Adrenal gland (tissue), 12 donors: ENCODE measurements around the gene NEO1. TPM values are rescaled to one million over a fixed set of nuclear protein-coding genes. Genes with fewer than 3 reads are reported as not detected.

Experiments used
- DNase-seq, 7 donors: peaks; one replicate each; pipeline ENCODE4 v3.0.0-alpha.2; 2019 to 2020
- H3K27ac ChIP-seq, 5 donors: fragments of 200-600 bp; sonication (generic) in 4 of 5; 1 replicate in 3 of 5; 2 replicates in 2 of 5; pipeline versions ENCODE4 v1.5.1 to v1.8.0; 2016 to 2020; ENCODE audit warnings: mild to moderate bottlenecking in 1 of 5
- H3K27me3 ChIP-seq: fragments of 200-600 bp; 2 replicates; pipeline ENCODE4 v1.8.0; 2021
- H3K36me3 ChIP-seq, 2 donors: fragments of 200-600 bp; replicated peaks in 1 of 2; 1 replicate in 1 of 2; 2 replicates in 1 of 2; pipeline versions ENCODE4 v1.5.1 to v1.8.0; 2018 to 2022
- H3K4me1 ChIP-seq, 2 donors: fragments of 200-600 bp; replicated peaks in 1 of 2; 1 replicate in 1 of 2; 2 replicates in 1 of 2; pipeline versions ENCODE4 v1.5.1 to v1.8.0; 2018 to 2021
- H3K4me3 ChIP-seq, 4 donors: fragments of 200-600 bp; sonication (generic) in 3 of 4; one replicate each; pipeline ENCODE4 v1.5.1; 2016 to 2018
- H3K9me3 ChIP-seq, 3 donors: fragments of 200-600 bp; sonication (generic) in 1 of 3; replicated peaks in 1 of 3; 1 replicate in 2 of 3; 2 replicates in 1 of 3; pipeline versions ENCODE4 v1.5.1 to v1.8.0; 2016 to 2021
- POLR2A ChIP-seq, 2 donors: fragments of 450-650 bp; IDR thresholded peaks; one replicate each; pipeline ENCODE4 v1.6.1; 2017; ENCODE audit warnings: antibody characterized with exemption in 2 of 2, mild to moderate bottlenecking in 2 of 2, moderate library complexity in 1 of 2
- WGBS, 4 donors: extraction: QIAGEN DNeasy Blood & Tissue Kit in 2 of 4; methylation state at CpG; one replicate each; pipeline versions ENCODE4 v1.1.5 to v1.1.7; 2013 to 2017; 5-methylcytosine and 5-hydroxymethylcytosine counted together
- intact Hi-C, 2 donors: fragments of 100-400 bp; cut with DNase I; formaldehyde crosslinking; loops; one replicate each; pipeline versions ENCODE4 v1.14.1 to v1.15.0; 2022 to 2023
- polyA plus RNA-seq, 3 donors: library from polyadenylated mRNA; stranded (reverse); fragments of 200-250 nt in 2 of 3; fragments of 350-450 nt in 1 of 3; fragmentation: Illumina TruSeq in 1 of 3; extraction: RNeasy Lipid Tissue Mini Kit (QIAGEN cat#74804) in 1 of 3; gene quantifications; one replicate each; pipeline ENCODE4 v1.2.3, GENCODE V29; 2013 to 2014
- total RNA-seq, 9 donors: library from RNA; depleted of rRNA in 4 of 9; stranded (reverse); fragments of >200 nt in 4 of 9; fragments of 120-200 nt in 1 of 9; fragmentation: NEBNext Ultra II Directional in 1 of 9; extraction: Animal tissue kit (Norgen Biotek cat#: 25700) in 1 of 9; gene quantifications; one replicate each; pipeline versions ENCODE4 v1.1.0 to v1.2.4, GENCODE V29; 2013 to 2023
- TF ChIP-seq, protein P1 (sequence below), 6 experiments: fragments of 450-650 bp in 4 of 6; fragments of 200-600 bp in 2 of 6; sonication (generic) in 1 of 6; IDR thresholded peaks; 1 replicate in 5 of 6; 2 replicates in 1 of 6; pipeline versions ENCODE4 v1.5.1 to v1.8.0; 2016 to 2021; ENCODE audit warnings: antibody characterized with exemption in 6 of 6, mild to moderate bottlenecking in 2 of 6, moderate library complexity in 1 of 6
- donor health status: healthy with polysubstance abuse.
- donor health status: Bipolar disorder and iron deficiency.
- donor health status: DM: yes; HTN: yes; CAD: no.
- donor health status: DM: no; HTN: no; CAD: no.
- donor health status: DM: no; HTN: no; CAD: no.
- donor health status: DM: yes; HTN: yes; CAD: no.

NEO1 gene
- total and polyA plus RNA-seq, 12 donors = 5.7 to 28.6 (median 17.1) TPM

DNA sequence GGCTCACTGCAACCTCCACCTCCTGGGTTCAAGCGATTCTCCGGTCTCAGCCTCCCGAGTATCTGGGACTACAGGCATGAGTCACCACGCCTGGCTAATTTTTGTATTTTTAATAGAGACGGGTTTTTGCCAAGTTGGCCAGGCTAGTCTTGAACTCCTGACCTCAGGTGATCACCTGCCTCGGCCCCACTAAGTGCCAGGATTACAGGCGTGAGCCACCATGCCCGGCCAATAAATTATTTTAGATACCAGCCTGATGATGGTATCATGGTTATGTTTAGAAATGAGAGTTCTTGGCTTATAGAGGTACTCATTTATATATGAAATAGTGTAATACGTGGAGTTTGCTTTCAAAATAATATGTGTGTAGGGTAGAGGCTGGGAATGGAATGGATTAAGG, 119.4 kb downstream of the NEO1 start:
- intact Hi-C loops = no loop called here
- WGBS, 4 donors = 89 to 92% (median 91%) methylated on average over 9 of the region's 9 CpGs
- no peak overlapping the region for H3K4me3 ChIP-seq
- no peaks in the 10 kb centered on the region for H3K9me3 ChIP-seq
- TF ChIP-seq, protein P1, sequence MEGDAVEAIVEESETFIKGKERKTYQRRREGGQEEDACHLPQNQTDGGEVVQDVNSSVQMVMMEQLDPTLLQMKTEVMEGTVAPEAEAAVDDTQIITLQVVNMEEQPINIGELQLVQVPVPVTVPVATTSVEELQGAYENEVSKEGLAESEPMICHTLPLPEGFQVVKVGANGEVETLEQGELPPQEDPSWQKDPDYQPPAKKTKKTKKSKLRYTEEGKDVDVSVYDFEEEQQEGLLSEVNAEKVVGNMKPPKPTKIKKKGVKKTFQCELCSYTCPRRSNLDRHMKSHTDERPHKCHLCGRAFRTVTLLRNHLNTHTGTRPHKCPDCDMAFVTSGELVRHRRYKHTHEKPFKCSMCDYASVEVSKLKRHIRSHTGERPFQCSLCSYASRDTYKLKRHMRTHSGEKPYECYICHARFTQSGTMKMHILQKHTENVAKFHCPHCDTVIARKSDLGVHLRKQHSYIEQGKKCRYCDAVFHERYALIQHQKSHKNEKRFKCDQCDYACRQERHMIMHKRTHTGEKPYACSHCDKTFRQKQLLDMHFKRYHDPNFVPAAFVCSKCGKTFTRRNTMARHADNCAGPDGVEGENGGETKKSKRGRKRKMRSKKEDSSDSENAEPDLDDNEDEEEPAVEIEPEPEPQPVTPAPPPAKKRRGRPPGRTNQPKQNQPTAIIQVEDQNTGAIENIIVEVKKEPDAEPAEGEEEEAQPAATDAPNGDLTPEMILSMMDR (IDR thresholded peaks at IDR 0.05) = no peak
- no peak for TF ChIP-seq POLR2A (IDR thresholded peaks at IDR 0.05)
- no peak overlapping the region for H3K27ac ChIP-seq
- H3K36me3 ChIP-seq = no peaks in the 10 kb centered on the region
- H3K4me1 ChIP-seq = no peaks in the 10 kb centered on the region
- DNase-seq = no peak
- H3K27me3 ChIP-seq = no peaks in the 10 kb centered on the region

DNA sequence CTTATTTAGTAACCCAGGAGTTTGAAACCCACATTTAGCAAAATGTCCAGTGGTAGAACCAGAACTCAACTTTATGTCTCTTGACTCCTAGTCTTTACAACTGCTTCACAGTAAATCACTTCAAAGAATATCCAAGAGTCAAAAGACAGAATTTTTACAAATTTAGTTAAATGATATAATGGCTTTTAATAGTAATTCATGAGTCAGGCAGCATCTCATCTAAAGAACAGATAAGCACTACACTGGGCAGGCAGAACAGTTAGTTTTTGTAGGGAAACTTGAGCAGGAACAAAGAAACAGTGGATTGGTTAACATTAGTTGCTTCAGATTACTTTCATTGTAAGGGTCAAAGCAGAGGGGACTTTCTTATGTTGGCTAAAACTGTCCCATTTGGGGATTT, 120.2 kb downstream of the NEO1 start:
- Histone ChIP-seq H3K4me3 (no peak overlapping the region), H3K27me3 (no peaks in the 10 kb centered on the region), H3K36me3 (no peaks in the 10 kb centered on the region), H3K9me3 (no peaks in the 10 kb centered on the region), H3K27ac (no peak overlapping the region), H3K4me1 (no peaks in the 10 kb centered on the region)
- TF ChIP-seq, protein P1 (IDR thresholded peaks at IDR 0.05) = no peak
- TF ChIP-seq POLR2A (IDR thresholded peaks at IDR 0.05) = no peak
- no peak for DNase-seq
- intact Hi-C loops = no loop called here

DNA sequence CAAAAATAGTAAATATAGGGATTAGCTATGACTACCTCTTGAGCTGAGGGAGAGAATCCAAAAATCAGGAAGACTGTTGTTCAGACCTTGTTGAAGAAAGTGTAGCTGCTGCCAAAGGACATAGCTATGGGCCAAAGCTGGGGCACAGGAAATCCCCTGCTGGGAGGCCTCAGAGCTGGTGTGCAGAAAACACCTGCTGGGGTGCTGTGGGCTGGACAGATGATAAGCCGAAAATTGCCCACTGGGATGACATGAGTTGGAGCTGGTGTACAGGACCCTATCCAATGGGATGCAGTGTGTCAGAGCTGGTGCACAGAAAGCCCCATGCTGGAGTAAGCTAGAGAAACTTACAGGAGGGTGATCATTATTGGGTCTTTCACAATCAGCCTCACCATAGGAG, 121.9 kb downstream of the NEO1 start:
- 94 to 100% (median 97%) methylated on average over 1 of the region's 1 CpG for WGBS, 4 donors
- Histone ChIP-seq H3K4me1 (no peaks in the 10 kb centered on the region), H3K27me3 (no peaks in the 10 kb centered on the region), H3K9me3 (no peaks in the 10 kb centered on the region), H3K27ac (no peak overlapping the region), H3K4me3 (no peak overlapping the region), H3K36me3 (no peaks in the 10 kb centered on the region)
- TF ChIP-seq, protein P1 (IDR thresholded peaks at IDR 0.05) = no peak
- no peak for TF ChIP-seq POLR2A (IDR thresholded peaks at IDR 0.05)
- no peak for DNase-seq
- intact Hi-C loops = no loop called here

DNA sequence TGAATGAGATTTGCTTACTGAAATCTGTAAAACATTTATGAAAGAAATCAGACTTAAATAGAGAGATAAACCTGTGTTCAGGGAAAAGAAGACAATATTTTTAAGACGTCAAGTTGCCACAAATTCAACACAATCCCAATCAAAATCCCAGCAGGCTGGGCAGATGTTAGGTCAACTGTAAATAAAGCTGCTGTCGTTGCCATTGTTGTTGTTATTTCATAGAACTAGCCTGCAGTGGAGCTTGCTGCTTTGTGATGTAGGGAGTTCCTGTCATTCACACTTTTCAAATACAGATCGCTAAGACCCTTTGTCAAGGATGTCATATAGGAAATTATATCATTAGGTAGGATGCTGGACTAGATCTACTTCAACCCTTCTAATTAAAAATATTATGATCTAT, 123.1 kb downstream of the NEO1 start:
- no peak for DNase-seq
- intact Hi-C loops = no loop called here
- 69 to 78% (median 72%) methylated on average over 3 of the region's 3 CpGs for WGBS, 4 donors
- Histone ChIP-seq H3K4me1 (no peaks in the 10 kb centered on the region), H3K27ac (no peak overlapping the region), H3K36me3 (no peaks in the 10 kb centered on the region), H3K9me3 (no peaks in the 10 kb centered on the region), H3K27me3 (no peaks in the 10 kb centered on the region), H3K4me3 (no peak overlapping the region)
- TF ChIP-seq POLR2A (IDR thresholded peaks at IDR 0.05) = no peak
- TF ChIP-seq, protein P1 (IDR thresholded peaks at IDR 0.05) = no peak
